WERI-Rb-1 (cell line): ENCODE data around the gene RNF10.

ENCODE experiments used
- DNase-seq: peaks from one replicate; pipeline ENCODE4 v3.0.0-alpha.2; 2020
- H3K27ac ChIP-seq: fragments of 250-450 bp; sonication (Bioruptor Pico); 2 replicates; pipeline ENCODE4 v1.5.1; 2020; ENCODE audit warnings: mild to moderate bottlenecking, moderate library complexity
- H3K27me3 ChIP-seq: fragments of 250-450 bp; sonication (Bioruptor Pico); 2 replicates; pipeline ENCODE4 v1.5.1; 2021; ENCODE audit warnings: mild to moderate bottlenecking, low read depth, moderate library complexity; ENCODE audit not compliant: insufficient read depth, severe bottlenecking
- H3K36me3 ChIP-seq: fragments of 250-450 bp; sonication (Bioruptor Pico); 2 replicates; pipeline ENCODE4 v1.5.1; 2020; ENCODE audit warnings: mild to moderate bottlenecking, moderate library complexity
- H3K4me3 ChIP-seq: 2 replicates; pipeline ENCODE4 v1.5.1; 2011; ENCODE audit warnings: low read depth, mild to moderate bottlenecking, control low read depth, low read length
- H3K9me3 ChIP-seq: fragments of 250-450 bp; sonication (Bioruptor Pico); 2 replicates; pipeline ENCODE4 v1.5.1; 2021; ENCODE audit warnings: mild to moderate bottlenecking, moderate library complexity; ENCODE audit not compliant: severe bottlenecking
- CTCF ChIP-seq: IDR thresholded peaks from 2 replicates; pipeline ENCODE4 v1.5.1; 2011; ENCODE audit warnings: low read depth, mild to moderate bottlenecking, control low read depth, inconsistent platforms, low read length

Gene RNF10

DNA sequence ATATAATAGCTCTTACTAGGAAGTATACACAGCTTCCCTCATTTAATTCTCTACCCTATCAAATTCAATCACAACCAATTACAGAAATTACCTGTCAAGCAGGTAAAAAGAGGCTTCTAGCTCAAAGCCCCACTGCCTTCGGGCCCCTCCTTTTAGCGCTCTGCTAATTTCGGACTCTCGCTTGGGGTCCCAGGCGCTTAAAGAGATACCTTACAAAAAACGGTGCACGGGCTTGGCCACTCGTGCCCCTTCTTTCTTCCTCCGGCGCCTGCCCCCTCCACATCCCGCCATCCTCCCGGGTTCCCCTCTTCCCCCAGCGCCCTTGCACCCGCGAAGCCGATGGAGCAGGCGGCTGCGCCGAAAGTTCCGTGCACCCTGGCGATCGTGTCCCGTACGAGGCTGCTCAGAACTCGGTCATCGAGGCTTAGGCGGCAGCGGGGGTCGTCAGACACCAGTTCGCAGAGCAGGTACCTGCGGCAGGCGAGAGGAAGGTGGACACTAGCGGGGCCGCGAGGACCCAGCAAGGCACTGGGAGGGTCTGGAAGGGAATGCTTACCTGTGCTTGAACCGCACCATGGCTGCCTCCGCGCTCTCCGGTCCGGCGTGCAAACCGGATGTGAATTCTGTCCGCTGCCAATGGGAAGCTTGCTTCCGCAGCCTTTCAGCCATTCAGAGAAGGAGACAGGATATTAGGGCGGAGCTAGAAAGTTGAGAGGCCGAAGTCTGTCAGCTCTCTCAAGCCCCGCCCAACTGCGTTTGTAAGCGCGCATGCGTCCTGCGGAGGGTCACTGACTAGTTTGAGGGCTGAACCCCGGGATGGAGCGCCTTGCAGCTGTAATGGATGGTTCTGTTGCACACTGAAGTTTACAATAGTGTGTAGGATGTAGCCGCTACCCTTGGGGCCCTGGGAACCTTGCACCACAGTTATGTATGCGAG lies 46.9 kb downstream of the RNF10 start, which contains the start of gene POP5:
Gene POP5 (minus strand): TSS at position 616 of the 937 bp plus-strand sequence. CDS start 40 bp downstream, at position 576.
- no peak for TF ChIP-seq CTCF
- Histone ChIP-seq H3K36me3 (peaks cover 38% of the 10 kb centered on the region), H3K27ac (peak within 1 kb of the TSS; percentile 43), H3K4me3 (peak within 1 kb of the TSS; percentile 88), H3K27me3 (peaks cover 23% of the 10 kb centered on the region), H3K9me3 (no peaks in the 10 kb centered on the region)
- peak; percentile 97 for DNase-seq

- Histone ChIP-seq H3K27me3 (peaks cover 23% of the 10 kb centered on the region), H3K36me3 (peaks cover 28% of the 10 kb centered on the region), H3K4me3 (peak overlapping the region; percentile 88), H3K9me3 (no peaks in the 10 kb centered on the region), H3K27ac (no peak overlapping the region)
- TF ChIP-seq CTCF = no peak
- no peak for DNase-seq
Measured at GRCh38 chr12:120581998-120582397, 47.8 kb downstream of the RNF10 start.

- Histone ChIP-seq H3K27me3 (peaks cover 23% of the 10 kb centered on the region), H3K9me3 (no peaks in the 10 kb centered on the region), H3K27ac (no peak overlapping the region), H3K36me3 (peaks cover 13% of the 10 kb centered on the region), H3K4me3 (peak overlapping the region; percentile 3; the same call in 1 of the 2 replicates)
- DNase-seq = peak; percentile 75
- peak; percentile 89 for TF ChIP-seq CTCF
Measured at GRCh38 chr12:120583478-120584030, 49.4 kb downstream of the RNF10 start.

GRCh38 chr12:120584343-120585149 lies 50.4 kb downstream of the RNF10 start:
- peaks cover 23% of the 10 kb centered on the region for H3K27me3 ChIP-seq
- peak overlapping the region; percentile 41 for H3K4me3 ChIP-seq
- no peaks in the 10 kb centered on the region for H3K9me3 ChIP-seq
- peak; percentile 43 for DNase-seq
- peaks cover 3% of the 10 kb centered on the region for H3K36me3 ChIP-seq
- no peak overlapping the region for H3K27ac ChIP-seq
- TF ChIP-seq CTCF = peak; percentile 26; the same call in 1 of the 2 replicates

GRCh38 chr12:120586206-120586605 lies 52.0 kb downstream of the RNF10 start:
- Histone ChIP-seq H3K36me3 (no peaks in the 10 kb centered on the region), H3K27ac (no peak overlapping the region), H3K27me3 (peaks cover 23% of the 10 kb centered on the region), H3K4me3 (no peak overlapping the region), H3K9me3 (no peaks in the 10 kb centered on the region)
- TF ChIP-seq CTCF = no peak
- DNase-seq = no peak
